Omental fat pad (tissue), 4 donors: ENCODE results near the gene MMP19. TPM values are rescaled to one million over a fixed set of nuclear protein-coding genes. Genes with fewer than 3 reads are reported as not detected.
A peak's percentile ranks its signal among the peaks of the same experiment; 100 is the strongest.

Experiments used
- ATAC-seq: fragments of 150-250 bp; one replicate; pipeline ENCODE4 v1.9.1; 2016; ENCODE audit warnings: mild to moderate bottlenecking, moderate library complexity; ENCODE audit not compliant: low FRiP score
- DNase-seq: peaks from one replicate; pipeline ENCODE4 v3.0.0-alpha.2; 2019; ENCODE audit warnings: low spot score
- total RNA-seq, 4 donors: library from RNA; depleted of rRNA; stranded (reverse); fragments of >200 nt; gene quantifications; one replicate each; pipeline ENCODE4 v1.1.0, GENCODE V29; 2016
- TF ChIP-seq, protein P1 (sequence below), 3 donors: fragments of 450-650 bp; IDR thresholded peaks; one replicate each; pipeline ENCODE4 v1.5.1; 2016 to 2017; ENCODE audit warnings: antibody characterized with exemption in 3 of 3, mild to moderate bottlenecking in 3 of 3, moderate library complexity in 2 of 3

The MMP19 gene
- total RNA-seq, 4 donors from 2014 or later, result 35.0 to 616 (median 308) TPM

DNA sequence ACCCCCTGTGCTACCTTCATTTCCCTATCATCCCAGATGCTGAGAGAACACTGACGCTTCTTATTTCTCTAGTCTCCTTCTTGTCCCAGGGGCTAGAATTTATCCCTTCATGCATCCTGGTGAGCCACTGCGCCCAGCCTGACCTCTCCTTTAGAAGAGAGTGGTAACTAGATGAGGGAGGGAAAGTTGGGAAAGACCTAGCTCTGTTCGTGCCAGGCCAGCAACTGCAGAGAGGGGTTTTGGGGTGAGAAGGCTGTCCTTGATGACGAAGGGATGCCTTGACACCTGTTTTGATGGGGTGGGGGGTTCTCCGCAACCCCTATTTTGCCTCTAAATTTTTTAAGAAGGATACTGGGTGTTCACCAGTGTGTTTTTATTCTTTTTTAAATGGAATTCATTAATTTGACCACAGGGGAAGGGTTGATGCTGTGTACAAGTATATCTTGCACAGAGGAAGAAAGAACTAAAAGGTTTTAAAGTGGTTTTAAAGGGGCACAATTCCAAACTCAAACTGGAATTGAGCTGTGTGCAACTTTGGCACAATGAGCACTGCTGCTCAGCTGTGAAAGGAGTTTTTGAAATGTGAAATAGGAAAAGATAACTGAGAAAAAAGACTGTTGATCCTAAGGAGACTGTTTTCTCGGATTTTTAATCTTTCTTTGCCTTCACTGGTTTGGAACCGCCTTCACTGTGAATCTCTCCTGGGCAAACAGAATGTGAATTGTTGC is 7.0 kb upstream of the MMP19 start:
- TF ChIP-seq, protein P1, sequence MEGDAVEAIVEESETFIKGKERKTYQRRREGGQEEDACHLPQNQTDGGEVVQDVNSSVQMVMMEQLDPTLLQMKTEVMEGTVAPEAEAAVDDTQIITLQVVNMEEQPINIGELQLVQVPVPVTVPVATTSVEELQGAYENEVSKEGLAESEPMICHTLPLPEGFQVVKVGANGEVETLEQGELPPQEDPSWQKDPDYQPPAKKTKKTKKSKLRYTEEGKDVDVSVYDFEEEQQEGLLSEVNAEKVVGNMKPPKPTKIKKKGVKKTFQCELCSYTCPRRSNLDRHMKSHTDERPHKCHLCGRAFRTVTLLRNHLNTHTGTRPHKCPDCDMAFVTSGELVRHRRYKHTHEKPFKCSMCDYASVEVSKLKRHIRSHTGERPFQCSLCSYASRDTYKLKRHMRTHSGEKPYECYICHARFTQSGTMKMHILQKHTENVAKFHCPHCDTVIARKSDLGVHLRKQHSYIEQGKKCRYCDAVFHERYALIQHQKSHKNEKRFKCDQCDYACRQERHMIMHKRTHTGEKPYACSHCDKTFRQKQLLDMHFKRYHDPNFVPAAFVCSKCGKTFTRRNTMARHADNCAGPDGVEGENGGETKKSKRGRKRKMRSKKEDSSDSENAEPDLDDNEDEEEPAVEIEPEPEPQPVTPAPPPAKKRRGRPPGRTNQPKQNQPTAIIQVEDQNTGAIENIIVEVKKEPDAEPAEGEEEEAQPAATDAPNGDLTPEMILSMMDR (IDR thresholded peaks at IDR 0.05), result no peak
- ATAC-seq (no peak), DNase-seq (no peak)

DNA sequence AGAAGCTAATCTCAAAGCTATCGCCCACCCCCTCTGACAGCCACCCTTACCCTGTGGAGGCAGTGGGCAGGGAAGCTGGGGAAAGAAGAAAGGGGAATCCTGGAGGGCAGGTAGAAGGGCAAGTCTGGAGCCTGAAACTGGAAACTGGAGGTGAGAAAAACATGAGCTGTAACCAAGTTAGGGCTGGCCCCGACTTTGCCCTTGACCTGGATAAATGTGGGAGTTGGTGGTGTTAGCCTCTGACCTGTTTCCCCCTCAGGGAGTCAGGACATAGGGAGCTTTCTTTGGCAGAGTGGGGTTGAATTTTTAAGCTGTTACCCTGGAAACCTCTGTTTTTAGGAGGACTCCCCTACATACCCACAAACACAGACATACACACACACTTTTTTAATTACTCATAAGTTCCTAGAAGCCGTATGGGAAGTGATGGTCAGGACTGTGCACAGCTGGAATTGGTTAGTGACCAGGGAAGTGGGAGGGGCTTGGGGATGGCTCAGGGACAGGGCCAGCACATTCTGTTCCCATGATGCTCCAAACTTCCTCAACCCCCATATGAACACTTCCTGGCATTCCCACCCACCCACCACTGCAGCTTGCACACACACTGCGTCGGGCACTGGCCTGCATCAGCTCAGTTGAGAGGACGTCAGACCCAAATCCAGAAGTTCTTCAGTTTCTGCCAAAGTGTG is 5.0 kb upstream of the MMP19 start:
- peak; percentile 94 for ATAC-seq
- peak; percentile 88 for DNase-seq
- TF ChIP-seq, protein P1 (IDR thresholded peaks at IDR 0.05), result no peak

DNA sequence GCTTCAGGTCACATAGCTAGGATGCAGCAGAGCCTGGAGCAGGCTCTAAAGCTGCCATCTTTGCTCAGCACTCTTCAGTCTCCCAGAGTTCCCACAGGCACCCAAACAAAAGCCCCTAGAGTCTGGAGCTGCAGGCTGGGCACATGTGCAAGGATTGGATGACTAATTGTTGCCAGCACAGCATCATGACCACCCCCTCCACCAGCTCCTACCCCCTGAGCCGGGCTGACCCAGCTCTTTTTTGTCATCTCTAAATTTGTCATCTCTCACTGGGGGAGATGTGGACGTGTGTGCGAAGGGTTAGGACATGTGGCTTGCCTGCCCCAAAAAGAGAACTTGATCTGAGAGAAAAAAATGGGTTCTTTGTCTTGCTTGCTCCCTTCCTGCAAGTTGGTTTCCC is 4.3 kb upstream of the MMP19 start:
- TF ChIP-seq, protein P1 (IDR thresholded peaks at IDR 0.05), result no peak
- peak; percentile 41 for DNase-seq

DNA sequence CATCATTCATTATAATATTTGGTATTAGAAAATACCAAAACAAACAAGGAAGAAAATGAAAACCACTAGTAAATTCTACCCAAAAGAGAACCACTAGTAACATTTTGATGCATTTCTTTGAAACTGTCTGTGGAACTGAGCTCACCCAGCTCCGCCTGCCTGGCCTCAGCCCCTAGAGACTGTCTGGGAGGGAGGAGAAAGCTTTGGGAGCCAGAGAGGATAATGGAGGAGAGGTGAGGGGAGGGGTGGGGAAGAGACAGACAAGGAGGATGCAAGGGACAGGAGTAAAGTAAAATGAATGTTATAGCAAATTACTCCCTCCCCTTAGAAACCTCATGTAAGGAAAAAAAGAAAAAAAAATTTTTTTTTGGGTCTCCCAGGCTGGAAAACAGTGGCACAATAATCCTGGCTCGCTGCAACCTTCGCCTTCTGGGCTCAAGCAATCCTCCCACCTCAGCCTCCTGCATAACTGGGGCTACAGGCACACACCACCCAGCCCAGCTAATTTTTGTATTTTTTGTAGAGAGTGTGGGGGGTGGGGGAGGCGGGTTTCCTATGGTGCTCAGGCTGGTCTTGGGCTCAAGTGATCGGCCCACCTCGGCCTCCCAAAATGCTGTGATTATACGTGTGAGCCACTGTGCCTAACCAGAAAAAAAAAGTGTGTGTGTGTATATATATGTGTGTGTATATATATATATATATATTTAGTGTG is 3.2 kb upstream of the MMP19 start:
- DNase-seq, result no peak
- no peak for ATAC-seq
- TF ChIP-seq, protein P1 (IDR thresholded peaks at IDR 0.05), result no peak

More for the DNA sequence above, 4.3 kb upstream of the MMP19 start:
- peak; percentile 26 for ATAC-seq

DNA sequence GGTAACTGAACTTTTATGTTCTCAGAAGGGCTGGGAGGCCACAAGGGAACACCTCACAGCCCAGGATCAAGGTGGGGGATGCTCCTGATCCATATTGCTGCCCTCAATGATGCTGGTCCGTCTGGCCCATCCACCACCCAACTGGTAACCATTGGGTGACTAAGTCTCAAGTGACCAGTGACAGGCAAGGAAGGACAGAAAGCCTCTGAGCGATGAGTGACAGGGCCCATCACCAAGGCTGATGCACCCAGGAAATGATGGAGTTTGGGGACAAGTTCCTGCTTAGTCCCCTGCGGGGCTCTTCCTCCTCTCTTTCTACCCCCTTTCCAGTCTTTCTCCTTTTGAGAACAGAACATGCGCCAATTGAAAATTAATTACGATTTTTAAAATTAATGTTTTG is 2.6 kb upstream of the MMP19 start:
- ATAC-seq, result no peak
- DNase-seq, result no peak
- TF ChIP-seq, protein P1 (IDR thresholded peaks at IDR 0.05), result no peak

DNA sequence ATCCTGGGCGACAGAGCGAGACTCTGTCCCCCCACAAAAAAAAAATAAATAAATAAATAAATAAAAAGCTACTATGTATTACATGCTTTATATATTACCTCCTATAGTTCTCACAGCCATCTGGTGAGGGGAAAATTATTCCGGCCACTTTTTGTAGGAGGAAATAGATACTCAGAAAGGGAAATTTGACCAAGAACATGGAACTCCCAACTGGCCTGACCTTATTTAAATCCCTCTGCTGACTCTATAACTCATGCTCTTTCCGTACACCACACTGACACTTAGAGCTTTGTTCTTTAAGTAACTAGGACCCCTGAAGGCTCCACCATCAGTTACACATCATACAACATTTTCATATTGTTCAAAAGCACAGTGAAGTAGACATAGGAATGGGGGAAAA is 2.2 kb upstream of the MMP19 start:
- TF ChIP-seq, protein P1 (IDR thresholded peaks at IDR 0.05), result no peak
- no peak for DNase-seq

More for the DNA sequence above, 2.2 kb upstream of the MMP19 start:
- ATAC-seq, result no peak
